ENCODE measurements around the gene CNTRL.

CNTRL gene

GRCh38 chr9:121197132-121197531, 122.4 kb downstream of the CNTRL start:
- H3K4me3 Mint-ChIP-seq = no peak overlapping the region
- TF ChIP-seq CTCF (IDR thresholded peaks at IDR 0.05) = no peak
- H3K36me3 Mint-ChIP-seq (ENCODE audit: low read depth) = no peaks in the 10 kb centered on the region
- no peaks in the 10 kb centered on the region for H3K9me3 Mint-ChIP-seq
- no peak overlapping the region for H3K27ac Mint-ChIP-seq
- H3K4me1 Mint-ChIP-seq = peaks cover 56% of the 10 kb centered on the region
- no peak for DNase-seq
- H3K27me3 Mint-ChIP-seq (ENCODE audit: low read depth, poor library complexity) = no peaks in the 10 kb centered on the region

DNA sequence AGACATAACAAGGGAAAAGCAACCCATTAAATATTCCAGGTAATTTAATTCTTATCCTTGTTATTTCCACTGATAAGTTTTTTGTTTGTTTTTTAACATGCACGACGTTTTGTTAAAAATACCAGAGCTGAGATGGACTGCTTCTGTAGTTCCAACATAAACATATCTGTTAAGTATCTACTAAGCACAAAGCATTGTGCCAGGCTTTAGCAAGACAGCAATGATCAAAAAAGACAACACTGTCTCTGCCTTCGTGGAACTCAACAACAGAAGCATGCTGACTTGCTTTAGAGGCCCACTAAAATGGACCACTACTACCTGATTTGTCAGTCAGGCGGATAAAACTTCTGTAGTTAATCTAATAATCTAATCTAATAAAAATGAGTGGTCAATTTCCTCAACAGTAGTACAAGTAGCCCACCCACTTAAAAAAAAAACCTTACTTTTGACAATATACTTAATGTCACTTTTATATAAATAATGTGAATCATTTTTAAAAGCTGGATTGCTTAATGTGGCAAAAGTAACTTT, 123.8 kb downstream of the CNTRL start:
- Mint-ChIP-seq H3K4me1 (peaks cover 58% of the 10 kb centered on the region), H3K9me3 (no peaks in the 10 kb centered on the region), H3K36me3 (ENCODE audit: low read depth) (no peaks in the 10 kb centered on the region), H3K27me3 (ENCODE audit: low read depth, poor library complexity) (peaks cover 1% of the 10 kb centered on the region), H3K4me3 (peak overlapping the region; percentile 94), H3K27ac (no peak overlapping the region)
- no peak for DNase-seq
- TF ChIP-seq CTCF (IDR thresholded peaks at IDR 0.05) = no peak

GRCh38 chr9:121199921-121200320, 125.2 kb downstream of the CNTRL start:
- Mint-ChIP-seq H3K4me1 (peaks cover 50% of the 10 kb centered on the region), H3K36me3 (ENCODE audit: low read depth) (no peaks in the 10 kb centered on the region)
- DNase-seq = no peak

DNA sequence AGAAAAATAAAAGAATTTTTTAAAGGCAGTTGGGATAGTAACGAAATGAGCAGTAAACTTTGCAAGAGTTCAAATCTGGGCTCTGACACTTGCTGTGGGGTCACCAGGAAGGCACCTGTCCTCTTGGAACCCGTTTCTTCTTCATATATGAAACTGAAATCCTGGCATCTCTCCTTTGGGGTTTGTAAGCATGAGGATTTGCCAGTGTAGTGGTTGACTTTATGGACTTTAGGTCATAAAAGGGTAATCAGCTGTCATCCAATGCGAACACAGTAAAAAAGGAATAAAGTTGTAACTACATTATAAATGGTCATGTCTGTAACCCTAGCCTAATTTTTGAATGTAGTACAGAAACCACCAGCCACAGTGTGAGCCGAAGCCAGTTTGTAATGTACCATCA, 125.6 kb downstream of the CNTRL start:
- H3K27ac Mint-ChIP-seq = peak overlapping the region; percentile 77
- no peaks in the 10 kb centered on the region for H3K9me3 Mint-ChIP-seq
- H3K27me3 Mint-ChIP-seq (ENCODE audit: low read depth, poor library complexity) = peaks cover 4% of the 10 kb centered on the region
- H3K4me1 Mint-ChIP-seq = peaks cover 46% of the 10 kb centered on the region
- DNase-seq = no peak
- H3K36me3 Mint-ChIP-seq (ENCODE audit: low read depth) = no peaks in the 10 kb centered on the region
- peak overlapping the region; percentile 94 for H3K4me3 Mint-ChIP-seq
- TF ChIP-seq CTCF (IDR thresholded peaks at IDR 0.05) = no peak

More at GRCh38 chr9:121199921-121200320, 125.2 kb downstream of the CNTRL start:
- peaks cover 4% of the 10 kb centered on the region for H3K27me3 Mint-ChIP-seq (ENCODE audit: low read depth, poor library complexity)
- H3K9me3 Mint-ChIP-seq = no peaks in the 10 kb centered on the region
- H3K27ac Mint-ChIP-seq = no peak overlapping the region
- TF ChIP-seq CTCF (IDR thresholded peaks at IDR 0.05) = no peak
- peak overlapping the region; percentile 94 for H3K4me3 Mint-ChIP-seq

GRCh38 chr9:121201045-121201737, 126.4 kb downstream of the CNTRL start:
- H3K27ac Mint-ChIP-seq = peak overlapping the region; percentile 77
- peaks cover 4% of the 10 kb centered on the region for H3K27me3 Mint-ChIP-seq (ENCODE audit: low read depth, poor library complexity)
- DNase-seq = peak; percentile 67
- no peak for TF ChIP-seq CTCF (IDR thresholded peaks at IDR 0.05)
- no peaks in the 10 kb centered on the region for H3K36me3 Mint-ChIP-seq (ENCODE audit: low read depth)
- peak overlapping the region; percentile 94 for H3K4me3 Mint-ChIP-seq
- peaks cover 41% of the 10 kb centered on the region for H3K4me1 Mint-ChIP-seq
- H3K9me3 Mint-ChIP-seq = no peaks in the 10 kb centered on the region

All from nephron progenitor cell (in vitro differentiated cells).